Activated CD4-positive, alpha-beta T cell treated with anti-CD3 and anti-CD28 coated beads for 48 hours (primary cell): Measurements from ENCODE around the gene TTYH3.
"Not testable (repeated sequence)": the region's sequence is repeated elsewhere in the genome, so short reads cannot be mapped to it uniquely, and the experiment has no call there.

Experiments used
- DNase-seq: peaks from one replicate; pipeline ENCODE4 v3.0.0-alpha.2; 2020

TTYH3 gene

DNA sequence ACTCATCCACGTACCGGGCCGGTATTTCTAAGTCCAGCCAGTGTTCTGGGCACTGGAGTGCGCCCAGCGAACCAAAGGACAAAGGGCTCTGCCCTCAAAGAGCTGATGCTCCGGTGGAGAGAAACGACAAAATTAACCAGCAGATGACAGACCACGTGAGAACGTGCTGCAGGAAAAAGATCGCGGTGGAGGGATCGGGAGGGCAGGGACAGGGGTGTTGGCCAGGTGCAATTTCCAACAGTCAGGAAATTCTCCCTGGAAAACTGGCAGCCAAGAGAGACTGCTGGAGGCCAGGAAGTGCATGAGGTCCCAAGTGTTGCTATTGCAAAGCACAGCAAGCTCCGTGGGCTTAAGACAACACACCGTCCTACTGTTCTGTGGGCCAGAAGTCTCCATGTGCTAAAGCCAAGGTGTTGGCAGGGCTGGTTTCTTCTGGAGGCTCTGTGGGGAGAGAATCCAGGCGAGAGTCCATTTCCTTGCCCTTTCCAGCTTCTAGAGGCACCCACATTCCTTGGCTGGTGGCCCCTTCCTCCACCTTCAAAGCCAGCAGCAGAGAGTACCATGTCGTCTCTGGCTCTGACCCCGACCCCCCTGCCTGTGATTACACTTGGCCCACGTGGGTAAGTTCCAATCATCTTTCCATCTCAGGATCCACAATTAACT, 34.9 kb downstream of the TTYH3 start:
- no peak for DNase-seq

GRCh38 chr7:2667843-2668242, 36.1 kb downstream of the TTYH3 start:
- DNase-seq: no peak

GRCh38 chr7:2668401-2668800, 36.6 kb downstream of the TTYH3 start:
- no peak for DNase-seq

DNA sequence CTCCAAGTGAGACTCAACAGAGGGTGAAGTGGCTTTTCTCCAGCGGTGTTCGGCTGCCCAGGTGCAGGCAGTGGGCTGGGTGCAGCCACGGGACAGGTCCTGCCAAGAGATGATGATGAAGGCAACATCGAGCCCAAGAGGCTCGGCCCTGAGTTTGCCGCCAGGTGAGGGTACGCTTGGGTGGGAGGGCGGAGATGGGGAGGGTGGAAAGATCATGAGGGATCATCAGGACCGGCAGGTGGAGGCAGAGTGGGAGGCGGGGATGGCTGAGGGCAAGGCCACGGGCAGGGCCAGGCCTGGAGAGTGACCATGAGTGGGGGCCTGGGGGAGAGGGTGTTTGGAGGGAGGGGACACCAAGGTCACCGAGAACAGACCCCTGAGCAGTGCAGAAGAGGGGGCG, 38.4 kb downstream of the TTYH3 start:
- no peak for DNase-seq

- peak; percentile 82 for DNase-seq
Observed at GRCh38 chr7:2670720-2671391, 39.1 kb downstream of the TTYH3 start.

DNA sequence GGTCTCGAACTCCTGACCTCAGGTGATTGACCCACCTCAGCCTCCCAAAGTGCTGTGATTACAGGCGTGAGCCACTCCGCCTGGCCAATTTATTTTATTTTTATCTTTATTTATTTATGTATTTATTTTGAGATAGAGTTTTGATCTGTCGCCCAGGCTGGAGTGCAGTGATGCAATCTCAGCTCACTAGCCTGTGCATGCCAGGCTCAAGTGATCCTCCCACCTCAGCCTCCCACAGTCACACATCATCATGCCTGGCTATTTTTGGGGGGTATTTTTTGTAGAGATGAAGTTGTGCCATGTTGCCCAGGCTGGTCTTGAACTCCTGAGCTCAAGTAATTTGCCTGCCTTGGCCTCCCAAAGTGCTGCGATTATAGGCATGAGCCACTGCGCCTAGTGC, 41.4 kb downstream of the TTYH3 start:
- not testable (repeated sequence) for DNase-seq

DNA sequence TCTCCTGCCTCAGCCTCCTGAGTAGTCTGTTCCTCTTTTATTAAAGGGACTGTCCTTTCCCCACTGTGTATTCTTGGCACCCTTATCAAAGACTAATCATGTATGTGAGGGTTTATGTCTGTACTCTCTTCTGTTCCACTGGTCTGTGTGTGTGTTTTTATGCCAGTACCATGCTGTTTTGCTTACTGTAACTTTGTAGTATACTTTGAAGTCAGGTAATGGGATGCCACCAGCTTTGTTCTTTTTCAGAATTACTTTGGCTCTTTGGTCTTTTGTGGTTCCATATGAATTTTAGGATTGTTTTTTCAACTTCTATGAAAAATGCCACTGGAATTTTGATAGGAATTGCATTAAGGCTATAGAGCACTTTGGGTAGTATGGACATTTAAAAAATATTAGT, 42.1 kb downstream of the TTYH3 start:
- no peak for DNase-seq

GRCh38 chr7:2675256-2675764, 43.5 kb downstream of the TTYH3 start:
- DNase-seq: no peak

DNA sequence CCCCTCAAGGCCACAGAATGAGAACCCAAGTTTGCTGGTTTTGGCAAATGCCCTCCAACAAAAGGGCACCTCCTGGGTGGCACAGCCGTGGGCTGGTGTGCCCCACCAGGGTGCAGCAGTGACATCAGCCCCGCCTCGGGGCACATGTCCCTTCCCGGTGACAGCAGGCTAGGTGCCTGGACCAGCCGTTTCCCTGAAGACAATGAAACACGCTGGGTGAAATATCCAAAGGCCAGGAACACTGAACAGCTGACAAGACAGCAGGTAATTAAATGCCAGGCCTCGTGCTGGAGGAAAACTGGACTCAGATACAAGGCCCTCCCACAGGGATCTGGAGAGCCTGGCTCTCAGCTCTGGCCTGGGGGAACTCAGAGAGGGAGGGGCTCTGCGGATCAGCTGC, 44.8 kb downstream of the TTYH3 start:
- not testable (repeated sequence) for DNase-seq

GRCh38 chr7:2678454-2678853, 46.7 kb downstream of the TTYH3 start:
- not testable (repeated sequence) for DNase-seq

DNA sequence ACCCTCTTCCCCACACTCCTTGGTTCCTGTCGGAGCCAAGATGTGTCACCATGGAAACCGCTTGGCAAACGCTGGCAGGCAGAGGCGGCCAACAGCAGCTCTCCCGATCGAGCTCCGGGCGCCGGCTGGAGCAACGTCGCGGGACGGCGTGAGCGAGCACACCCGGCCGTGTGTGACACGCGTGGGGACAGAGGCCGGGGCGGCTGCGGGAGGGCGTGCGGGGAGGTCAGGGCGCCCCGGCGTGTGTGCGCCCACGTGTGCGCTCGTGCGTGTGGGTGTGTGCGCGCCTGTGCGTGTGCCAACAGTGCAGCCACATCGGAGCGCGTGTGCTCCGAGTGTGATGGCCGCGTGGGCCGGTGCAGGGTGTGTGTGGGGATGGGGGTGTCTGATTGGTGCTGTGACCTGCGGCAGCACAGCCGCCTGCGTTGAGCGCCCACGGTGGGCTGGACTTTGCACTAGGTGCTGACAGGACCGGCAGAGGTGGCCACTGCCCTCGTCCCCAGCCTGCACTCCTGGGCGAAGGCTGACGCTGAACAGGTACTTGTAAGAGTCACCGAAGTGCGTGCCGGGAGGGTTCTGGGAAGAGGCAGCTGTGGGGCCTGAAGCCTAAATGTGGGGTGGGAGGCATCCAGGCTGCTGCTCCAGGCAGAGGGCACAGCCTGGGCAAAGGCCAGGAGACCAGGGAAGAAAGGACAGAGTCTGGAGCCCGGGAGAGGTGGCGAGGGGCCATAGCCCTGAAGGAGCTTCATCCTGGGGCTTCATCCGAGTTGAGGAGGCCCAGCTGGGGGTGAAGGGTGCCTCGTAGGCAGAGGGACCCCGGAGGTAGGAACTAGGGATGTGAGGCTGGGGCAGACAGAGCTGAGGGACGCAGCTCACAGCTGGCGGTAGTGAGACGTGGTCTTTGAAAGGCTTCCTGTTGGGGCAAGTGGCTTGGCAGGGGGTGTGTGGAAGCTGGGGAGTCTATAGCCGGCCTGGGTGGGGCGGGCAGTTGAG, 47.6 kb downstream of the TTYH3 start:
- not testable (repeated sequence) for DNase-seq

GRCh38 chr7:2680256-2680655, 48.5 kb downstream of the TTYH3 start:
- no peak for DNase-seq

DNA sequence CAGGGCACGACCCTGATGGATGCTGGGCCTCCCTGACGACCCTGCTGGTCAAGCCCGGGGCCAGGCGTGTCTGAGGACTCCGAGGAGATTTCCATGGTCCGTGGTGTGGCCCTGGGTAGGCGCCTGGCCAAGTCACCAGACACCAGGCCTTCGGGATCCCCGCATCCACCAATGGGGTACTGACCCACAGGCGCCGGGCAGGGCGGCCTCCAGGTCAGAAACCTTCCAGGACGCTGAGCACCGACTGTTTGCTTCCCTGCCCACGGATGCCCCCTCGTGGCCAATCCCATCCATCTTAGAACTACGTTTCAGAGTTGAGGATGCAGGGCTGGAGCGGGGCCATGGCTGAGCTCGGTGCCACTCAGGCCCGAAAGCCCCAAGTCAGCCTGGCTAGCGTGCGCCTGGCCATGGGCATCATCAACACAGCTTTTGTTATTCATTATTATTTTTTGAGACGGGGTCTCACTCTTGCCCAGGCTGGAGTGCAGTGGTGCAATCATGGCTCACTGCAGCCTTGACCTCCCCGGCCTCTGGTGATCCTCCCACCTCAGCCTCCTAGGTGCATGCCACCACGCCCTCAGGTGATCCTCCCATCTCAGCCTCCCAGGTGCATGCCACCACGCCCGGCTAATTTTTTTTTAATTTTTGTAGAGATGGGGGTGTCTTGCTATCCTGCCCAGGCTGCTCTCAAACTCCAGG, 49.2 kb downstream of the TTYH3 start:
- peak; percentile 71 for DNase-seq

- DNase-seq: no peak
Observed at GRCh38 chr7:2681929-2682799, 50.4 kb downstream of the TTYH3 start.

- DNase-seq: no peak
Observed at GRCh38 chr7:2684501-2684900, 52.7 kb downstream of the TTYH3 start.

- no peak for DNase-seq
Observed at GRCh38 chr7:2686101-2686500, 54.3 kb downstream of the TTYH3 start.

DNA sequence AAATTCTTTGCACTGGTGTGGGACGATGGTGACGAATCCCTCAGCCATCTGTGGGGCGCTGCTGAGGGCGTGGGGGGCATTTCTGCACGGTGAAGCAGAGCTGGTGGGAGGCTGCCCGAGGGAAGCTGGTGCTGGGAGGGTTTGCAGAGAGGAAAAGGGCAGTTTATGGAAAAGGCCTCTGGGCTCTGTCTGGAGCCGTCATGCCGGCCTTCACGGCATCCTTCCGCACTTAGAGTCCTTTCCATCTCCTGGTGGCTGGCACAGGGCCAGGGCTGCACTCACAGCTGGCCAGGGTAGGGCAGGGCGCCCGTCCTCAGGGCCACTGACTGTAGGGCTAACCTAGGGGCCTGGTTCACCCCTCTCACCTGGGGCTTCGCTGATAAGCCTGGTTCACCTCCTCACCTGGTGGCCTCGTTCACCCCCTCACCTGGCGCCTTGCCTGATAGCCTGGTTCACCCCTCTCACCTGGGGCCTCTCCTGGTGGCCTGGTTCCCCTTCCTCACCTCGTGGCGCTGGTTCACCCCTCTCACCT, 55.6 kb downstream of the TTYH3 start:
- DNase-seq: no peak

- no peak for DNase-seq
Observed at GRCh38 chr7:2687881-2688318, 56.1 kb downstream of the TTYH3 start, which contains the start of gene AMZ1. TSS of gene AMZ1 (plus strand) at chr7:2688202. CDS start at chr7:2700452, 12,250 bp downstream.

DNA sequence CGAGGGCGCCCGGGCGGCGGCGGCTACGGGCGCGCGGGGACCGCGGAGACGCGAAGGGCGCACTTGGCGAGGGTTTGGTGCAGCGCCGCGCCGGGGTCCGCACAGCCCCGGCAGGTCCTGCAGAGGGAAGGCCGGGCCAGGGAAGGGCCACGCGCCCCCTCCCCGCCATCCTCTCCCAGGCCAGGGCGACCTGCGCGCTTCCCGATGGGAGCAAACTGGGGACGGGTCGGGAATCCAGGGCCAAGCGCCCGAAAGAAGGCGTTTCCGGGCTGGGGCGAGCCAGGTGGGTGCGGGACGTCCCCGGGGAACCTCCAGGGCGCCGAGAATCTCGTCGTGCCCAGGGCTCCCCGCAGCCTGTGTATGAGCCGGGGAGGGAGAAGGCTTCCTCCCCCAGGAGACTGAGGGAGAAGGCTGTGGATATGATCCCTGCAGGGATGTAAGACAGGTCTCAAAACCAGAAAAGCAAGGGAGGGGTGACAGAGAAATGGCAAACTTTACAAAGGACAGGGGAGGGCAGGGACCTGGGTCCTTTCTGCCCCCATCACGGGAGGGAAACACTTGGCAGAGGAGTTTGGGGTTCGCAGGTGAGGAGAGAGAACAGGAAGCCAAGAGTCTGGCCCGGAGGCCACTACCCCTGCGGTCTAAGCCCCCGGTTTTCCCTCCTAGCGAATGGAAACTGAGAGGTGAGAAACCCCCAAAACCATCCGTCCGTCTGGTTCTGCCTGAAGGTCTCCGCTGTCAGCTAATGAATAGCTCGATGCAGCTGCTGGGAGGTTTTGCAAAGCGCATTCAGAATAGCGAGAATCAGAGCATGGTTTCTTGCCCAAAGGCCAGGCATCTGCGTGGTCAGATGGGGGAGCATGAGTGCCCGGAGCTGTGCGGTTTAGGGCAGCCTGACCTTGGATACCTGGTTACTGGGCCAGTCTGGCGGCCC, 56.9 kb downstream of the TTYH3 start:
- DNase-seq: no peak

GRCh38 chr7:2689343-2689847, 57.6 kb downstream of the TTYH3 start:
- no peak for DNase-seq
